Occipital lobe (tissue), 2 donors: ENCODE data around the gene ASCC3. TPM values are rescaled to one million over a fixed set of nuclear protein-coding genes. Genes with fewer than 3 reads are reported as not detected.

Experiments used
- DNase-seq: peaks from one replicate; lab custom pipeline; 2025; lab: John Stamatoyannopoulos, UW
- total RNA-seq: library from RNA; depleted of rRNA; stranded (reverse); fragments of >200 nt; gene quantifications from one replicate; pipeline ENCODE4 v1.2.3, GENCODE V29; 2014

The ASCC3 gene, protein sequence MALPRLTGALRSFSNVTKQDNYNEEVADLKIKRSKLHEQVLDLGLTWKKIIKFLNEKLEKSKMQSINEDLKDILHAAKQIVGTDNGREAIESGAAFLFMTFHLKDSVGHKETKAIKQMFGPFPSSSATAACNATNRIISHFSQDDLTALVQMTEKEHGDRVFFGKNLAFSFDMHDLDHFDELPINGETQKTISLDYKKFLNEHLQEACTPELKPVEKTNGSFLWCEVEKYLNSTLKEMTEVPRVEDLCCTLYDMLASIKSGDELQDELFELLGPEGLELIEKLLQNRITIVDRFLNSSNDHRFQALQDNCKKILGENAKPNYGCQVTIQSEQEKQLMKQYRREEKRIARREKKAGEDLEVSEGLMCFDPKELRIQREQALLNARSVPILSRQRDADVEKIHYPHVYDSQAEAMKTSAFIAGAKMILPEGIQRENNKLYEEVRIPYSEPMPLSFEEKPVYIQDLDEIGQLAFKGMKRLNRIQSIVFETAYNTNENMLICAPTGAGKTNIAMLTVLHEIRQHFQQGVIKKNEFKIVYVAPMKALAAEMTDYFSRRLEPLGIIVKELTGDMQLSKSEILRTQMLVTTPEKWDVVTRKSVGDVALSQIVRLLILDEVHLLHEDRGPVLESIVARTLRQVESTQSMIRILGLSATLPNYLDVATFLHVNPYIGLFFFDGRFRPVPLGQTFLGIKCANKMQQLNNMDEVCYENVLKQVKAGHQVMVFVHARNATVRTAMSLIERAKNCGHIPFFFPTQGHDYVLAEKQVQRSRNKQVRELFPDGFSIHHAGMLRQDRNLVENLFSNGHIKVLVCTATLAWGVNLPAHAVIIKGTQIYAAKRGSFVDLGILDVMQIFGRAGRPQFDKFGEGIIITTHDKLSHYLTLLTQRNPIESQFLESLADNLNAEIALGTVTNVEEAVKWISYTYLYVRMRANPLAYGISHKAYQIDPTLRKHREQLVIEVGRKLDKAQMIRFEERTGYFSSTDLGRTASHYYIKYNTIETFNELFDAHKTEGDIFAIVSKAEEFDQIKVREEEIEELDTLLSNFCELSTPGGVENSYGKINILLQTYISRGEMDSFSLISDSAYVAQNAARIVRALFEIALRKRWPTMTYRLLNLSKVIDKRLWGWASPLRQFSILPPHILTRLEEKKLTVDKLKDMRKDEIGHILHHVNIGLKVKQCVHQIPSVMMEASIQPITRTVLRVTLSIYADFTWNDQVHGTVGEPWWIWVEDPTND (N-terminal part only)
- total RNA-seq, result 44.6 TPM

- peak; percentile 91 for DNase-seq
Observed at GRCh38 chr6:100880853-100881706, at the start of gene ASCC3. TSS of gene ASCC3 (minus strand) at chr6:100881329. CDS start at chr6:100867997, 13,332 bp downstream.

DNA sequence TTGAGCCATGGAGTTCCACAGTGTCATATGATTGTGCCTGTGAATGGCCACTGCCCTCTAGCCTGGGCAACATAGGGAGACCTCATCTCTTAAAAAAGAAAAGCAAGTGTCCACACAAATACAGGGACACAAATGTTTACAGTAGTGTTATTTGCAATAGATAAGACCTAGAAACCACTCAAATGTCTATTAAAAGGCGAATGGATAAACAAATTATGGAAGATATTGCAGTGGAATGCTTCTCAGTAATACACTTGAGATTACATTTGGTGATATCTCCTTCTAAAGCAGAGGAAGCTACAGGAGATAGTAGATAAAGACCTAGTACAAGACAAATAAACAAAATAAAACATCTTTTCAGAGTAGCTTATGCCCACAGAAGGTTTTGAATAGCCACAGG lies 44.6 kb upstream of the ASCC3 start:
- no peak for DNase-seq

DNA sequence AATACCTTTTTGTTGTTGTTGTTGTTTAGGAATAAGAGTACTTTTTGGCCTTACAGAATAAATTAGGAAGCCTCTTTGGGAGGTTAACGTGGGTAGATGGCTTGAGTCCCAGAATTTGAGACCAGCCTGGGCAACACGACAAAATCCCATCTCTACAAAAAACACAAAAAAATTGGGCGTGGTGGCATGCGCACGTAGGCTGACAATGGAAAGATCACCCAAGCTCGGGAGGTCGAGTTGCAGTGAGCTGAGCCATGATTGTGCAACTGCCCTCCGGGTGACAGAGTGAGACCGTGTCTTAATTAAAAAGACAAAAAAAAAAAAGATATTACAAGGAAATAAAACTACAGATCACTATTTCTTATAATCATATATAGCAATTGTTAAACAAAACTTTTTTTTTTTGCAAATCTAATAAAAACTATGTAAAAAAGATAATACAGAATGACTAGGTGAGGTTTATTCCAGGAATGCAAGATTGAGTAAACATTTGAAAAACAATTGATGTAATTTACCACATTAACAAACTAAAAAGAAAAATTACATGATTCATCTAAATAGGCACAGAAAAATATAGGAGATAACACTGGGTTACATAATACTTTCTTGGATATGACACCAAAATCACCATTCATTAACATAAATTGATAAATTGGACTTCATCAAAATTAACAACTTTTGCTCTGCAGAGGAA lies 43.6 kb upstream of the ASCC3 start:
- no peak for DNase-seq

- no peak for DNase-seq
Observed at GRCh38 chr6:100923481-100924165, 42.5 kb upstream of the ASCC3 start.

- no peak for DNase-seq
Observed at GRCh38 chr6:100920028-100920605, 39.0 kb upstream of the ASCC3 start.

GRCh38 chr6:100918152-100918551 lies 37.0 kb upstream of the ASCC3 start:
- no peak for DNase-seq

DNA sequence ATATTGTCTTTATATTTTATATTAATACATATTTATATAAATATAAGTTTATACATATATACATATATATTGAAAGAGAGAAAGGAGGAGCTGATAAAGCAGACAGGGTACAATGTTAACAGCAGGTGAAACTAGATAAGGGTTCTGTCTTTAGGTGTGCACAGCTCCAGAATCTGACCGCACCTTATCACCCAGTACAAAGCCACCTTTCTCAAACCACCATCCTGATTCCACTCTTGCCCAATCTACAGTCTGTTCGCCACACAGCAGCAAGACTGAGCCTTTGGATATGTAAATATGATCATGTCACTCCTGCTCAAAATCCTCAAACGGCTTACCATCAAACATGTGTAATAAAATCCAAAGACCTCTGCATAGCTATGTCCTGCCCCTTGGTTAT lies 34.7 kb upstream of the ASCC3 start:
- no peak for DNase-seq

GRCh38 chr6:100913400-100914276 lies 32.5 kb upstream of the ASCC3 start:
- no peak for DNase-seq

DNA sequence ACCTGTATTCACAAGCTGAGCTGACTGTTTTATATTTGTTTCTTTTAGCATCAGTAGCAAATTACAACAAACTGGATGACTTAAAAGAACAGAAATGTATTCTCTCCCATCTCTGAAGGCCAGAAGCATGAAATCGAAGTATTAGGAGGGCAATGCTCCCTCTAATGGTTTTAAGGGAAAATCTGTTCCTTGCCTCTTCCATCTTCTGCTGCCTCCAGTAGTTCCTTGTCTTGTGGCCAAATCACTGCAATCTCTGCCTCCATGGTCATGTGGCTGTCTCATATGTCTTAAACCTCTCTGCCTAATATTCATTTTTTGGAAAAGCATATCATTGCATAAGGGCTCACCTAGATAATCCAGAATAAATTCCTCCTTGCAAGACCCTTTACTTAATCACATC lies 25.2 kb upstream of the ASCC3 start:
- no peak for DNase-seq

GRCh38 chr6:100905067-100905466 lies 23.9 kb upstream of the ASCC3 start:
- DNase-seq, result no peak

- no peak for DNase-seq
Observed at GRCh38 chr6:100904316-100904715, 23.2 kb upstream of the ASCC3 start.

DNA sequence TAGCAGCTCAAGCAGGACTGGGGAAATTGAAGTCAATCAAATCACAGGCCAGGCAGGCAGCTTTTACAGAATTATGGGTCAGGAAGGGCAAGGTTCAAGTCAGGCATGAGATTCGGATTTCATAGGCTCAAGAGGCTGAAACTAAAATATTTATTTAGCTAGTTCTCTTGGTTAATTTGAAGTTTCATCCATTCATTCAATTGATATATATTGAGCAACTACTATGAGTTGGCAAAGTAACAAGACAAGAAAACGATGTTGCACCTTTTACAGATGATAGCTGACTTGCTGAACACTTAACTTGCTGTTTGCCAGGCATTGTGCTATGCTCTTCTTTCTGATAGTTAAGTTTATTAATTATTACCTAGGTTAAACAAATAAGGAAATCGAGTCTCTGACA lies 20.5 kb upstream of the ASCC3 start:
- DNase-seq, result no peak

GRCh38 chr6:100899202-100899601 lies 18.1 kb upstream of the ASCC3 start:
- no peak for DNase-seq

DNA sequence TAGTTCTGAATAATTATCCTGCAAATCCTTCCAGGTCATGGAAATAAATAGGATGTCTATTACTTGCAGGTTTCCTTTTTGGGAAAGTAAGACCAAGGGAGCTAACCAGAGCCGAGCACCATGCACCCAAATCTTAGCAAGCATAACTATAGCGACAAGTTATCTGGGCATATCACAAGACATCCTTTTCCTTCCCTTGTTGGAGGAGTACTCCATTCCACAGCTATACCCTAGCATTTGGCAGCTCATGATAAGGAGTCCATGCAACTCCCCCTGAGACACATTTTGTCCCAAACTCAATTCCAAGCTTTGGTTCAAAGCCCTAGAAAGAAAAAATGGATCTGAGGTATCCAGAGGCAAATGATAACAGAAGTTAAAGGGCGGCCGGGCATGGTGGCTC lies 16.5 kb upstream of the ASCC3 start:
- no peak for DNase-seq

GRCh38 chr6:100893743-100894142 lies 12.6 kb upstream of the ASCC3 start:
- DNase-seq, result no peak

DNA sequence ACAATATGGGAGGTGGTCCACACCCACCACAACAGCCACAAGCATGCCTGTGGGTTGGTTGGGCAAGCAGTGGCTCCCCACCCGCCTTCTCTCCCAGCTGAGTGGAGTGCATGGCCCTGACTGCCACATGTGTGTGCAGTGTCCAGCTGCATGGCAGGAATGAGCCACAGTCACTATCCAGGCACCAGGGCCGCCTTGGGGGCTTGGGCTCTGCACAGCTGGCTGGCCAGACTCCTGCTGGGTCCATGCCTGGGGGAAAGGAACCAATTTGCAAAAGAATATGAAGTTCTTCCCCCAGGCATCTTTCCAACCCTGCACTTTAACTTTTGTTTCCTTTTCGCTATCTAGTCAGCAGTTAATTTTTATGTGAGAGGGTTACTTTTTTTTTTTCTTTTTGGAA lies 11.6 kb upstream of the ASCC3 start:
- no peak for DNase-seq

- no peak for DNase-seq
Observed at GRCh38 chr6:100892116-100892515, 11.0 kb upstream of the ASCC3 start.

DNA sequence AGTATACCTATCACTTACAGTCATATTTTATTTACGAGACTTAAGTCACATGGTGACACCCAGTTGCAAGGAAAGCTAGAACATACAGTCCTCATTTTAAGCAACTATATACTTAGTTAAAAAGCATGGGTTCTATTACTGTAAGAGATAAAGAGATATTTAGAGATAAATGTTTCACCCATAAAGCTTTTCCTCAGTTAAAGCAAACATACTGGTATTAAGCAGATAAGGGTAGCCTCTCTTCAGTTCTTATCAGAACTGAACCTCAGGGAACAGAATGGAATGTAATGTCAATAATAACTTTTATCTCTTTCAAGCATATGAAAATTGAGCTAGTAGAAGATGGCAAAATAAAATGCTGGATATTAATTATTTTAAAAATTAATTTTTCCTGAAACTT lies 9.9 kb upstream of the ASCC3 start:
- no peak for DNase-seq
